Ovary (tissue), 3 donors: ENCODE data around the gene CARD9.

Source experiments
- CTCF ChIP-seq, 3 donors: fragments of 450-650 bp in 2 of 3; fragments of 200-600 bp in 1 of 3; IDR thresholded peaks; one replicate each; pipeline versions ENCODE4 v1.5.1 to v1.8.0; 2016 to 2022; ENCODE audit warnings: antibody characterized with exemption in 3 of 3, mild to moderate bottlenecking in 1 of 3
- POLR2A ChIP-seq: fragments of 450-650 bp; IDR thresholded peaks from one replicate; pipeline ENCODE4 v1.6.1; 2017; ENCODE audit warnings: antibody characterized with exemption, mild to moderate bottlenecking, moderate library complexity
- donor health status: DM: no; HTN: no; CAD: no.

- TF ChIP-seq POLR2A (no peak), CTCF (IDR thresholded peaks at IDR 0.05) (no peak)
These were observed at the start of gene CARD9 for GRCh38 chr9:136373300-136374182.
